GM18508 (cell line): Measurements from ENCODE around the gene PLS1.

Experiments used
- ATAC-seq: cut with Tn5 transposase; IDR thresholded peaks from one replicate; pipeline ENCODE4 v1.9.1; 2021; ENCODE audit warnings: moderate number of reproducible peaks; ENCODE audit not compliant: insufficient read depth, unreplicated experiment

The PLS1 gene

DNA sequence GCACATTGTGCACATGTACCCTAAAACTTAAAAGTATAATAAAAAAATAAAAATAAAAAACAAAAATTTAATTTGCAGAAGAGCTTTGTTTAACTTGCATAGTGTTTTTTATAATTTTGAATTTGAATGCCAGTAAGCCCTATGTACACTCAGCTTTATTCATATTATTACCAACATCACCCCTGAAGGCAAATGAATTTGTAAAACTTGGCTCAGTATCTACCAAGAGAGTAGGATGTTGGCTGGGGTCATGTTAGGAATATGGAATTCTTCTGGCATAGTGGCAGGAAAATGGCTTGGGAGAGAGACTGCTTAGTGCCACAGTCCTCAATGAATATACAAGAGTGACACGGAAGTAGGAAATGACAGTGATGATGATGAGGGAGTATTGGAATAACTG is 158.3 kb downstream of the PLS1 start:
- no peak for ATAC-seq
